GM18508 (cell line): ENCODE results near the gene MYO18B.

ENCODE experiments used
- ATAC-seq: cut with Tn5 transposase; IDR thresholded peaks from one replicate; pipeline ENCODE4 v1.9.1; 2021; ENCODE audit warnings: moderate number of reproducible peaks; ENCODE audit not compliant: insufficient read depth, unreplicated experiment

Gene MYO18B

GRCh38 chr22:25890651-25891050 is 148.7 kb downstream of the MYO18B start:
- ATAC-seq = no peak

DNA sequence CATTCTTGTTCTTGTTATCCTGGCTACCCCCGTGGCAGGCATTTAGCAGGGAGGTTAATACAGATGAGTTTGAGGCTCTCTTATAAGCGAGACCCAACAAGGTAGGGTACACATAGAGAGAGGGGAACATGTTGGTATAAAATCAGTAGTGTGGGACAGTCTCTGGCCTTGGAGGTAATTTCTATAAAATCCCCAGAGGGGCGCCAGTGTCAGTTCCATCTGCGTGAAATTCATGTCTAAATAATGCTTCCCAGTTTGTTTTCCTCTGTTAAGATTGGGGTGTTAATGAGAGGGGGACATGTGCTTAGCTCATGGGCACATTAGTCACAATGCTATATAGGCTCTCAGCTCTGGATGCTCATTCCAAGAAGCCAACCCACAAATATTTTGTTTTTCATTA is 150.7 kb downstream of the MYO18B start:
- ATAC-seq = no peak

DNA sequence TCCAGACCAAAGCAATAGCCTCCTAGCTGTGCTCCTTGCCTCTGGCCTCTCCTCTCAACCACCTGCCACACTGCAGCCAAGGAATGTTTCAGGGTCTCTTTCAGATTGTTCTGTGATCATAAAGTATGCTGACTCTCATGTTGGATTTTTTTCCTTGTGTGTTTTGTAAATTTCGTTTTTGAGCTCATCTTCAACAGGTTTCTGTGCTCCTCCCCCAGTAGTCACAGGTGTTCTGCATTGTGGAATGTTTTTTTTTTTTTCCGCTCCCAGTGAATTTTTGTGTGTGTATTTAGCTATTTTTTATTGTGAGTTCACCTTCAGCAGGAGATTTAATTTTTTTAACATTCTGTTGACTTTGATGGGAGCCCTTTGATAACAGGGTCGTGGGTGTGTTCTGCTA is 153.7 kb downstream of the MYO18B start:
- no peak for ATAC-seq

- no peak for ATAC-seq
Measured at GRCh38 chr22:25896098-25896497, 154.1 kb downstream of the MYO18B start.

GRCh38 chr22:25896592-25896991 is 154.6 kb downstream of the MYO18B start:
- ATAC-seq = no peak

DNA sequence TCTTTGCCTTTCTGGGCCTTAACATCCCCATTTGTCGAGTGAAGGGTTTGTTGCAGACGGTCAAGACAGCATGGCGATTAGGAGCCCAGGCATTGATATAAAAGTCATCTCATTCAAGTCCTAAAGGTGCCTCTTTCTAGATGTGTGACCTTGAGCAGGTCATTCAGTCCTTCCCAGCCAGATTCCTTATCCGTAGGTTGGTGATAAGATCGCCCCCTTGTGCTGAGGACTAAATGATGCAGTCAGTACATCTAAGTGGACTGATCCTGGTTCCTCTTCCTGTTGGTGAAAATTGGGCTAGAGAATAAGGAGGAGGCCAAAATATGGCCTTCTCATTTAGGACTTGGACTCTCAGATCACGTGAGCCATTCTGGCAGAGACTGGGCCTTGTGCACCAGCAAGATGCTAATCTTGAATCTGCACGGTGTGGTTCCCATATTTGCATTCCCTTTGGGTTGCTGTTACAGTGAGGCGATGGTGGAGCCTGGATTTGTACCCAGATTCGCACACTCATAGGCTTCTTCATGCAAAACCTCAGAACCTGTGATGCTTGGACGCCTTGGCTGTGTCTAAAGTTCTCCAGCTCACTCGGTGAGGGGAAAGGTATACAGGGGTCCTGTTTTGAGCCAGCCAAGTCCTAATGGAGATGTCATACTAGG is 156.8 kb downstream of the MYO18B start:
- no peak for ATAC-seq

- ATAC-seq = no peak
Measured at GRCh38 chr22:25899566-25899965, 157.6 kb downstream of the MYO18B start.

DNA sequence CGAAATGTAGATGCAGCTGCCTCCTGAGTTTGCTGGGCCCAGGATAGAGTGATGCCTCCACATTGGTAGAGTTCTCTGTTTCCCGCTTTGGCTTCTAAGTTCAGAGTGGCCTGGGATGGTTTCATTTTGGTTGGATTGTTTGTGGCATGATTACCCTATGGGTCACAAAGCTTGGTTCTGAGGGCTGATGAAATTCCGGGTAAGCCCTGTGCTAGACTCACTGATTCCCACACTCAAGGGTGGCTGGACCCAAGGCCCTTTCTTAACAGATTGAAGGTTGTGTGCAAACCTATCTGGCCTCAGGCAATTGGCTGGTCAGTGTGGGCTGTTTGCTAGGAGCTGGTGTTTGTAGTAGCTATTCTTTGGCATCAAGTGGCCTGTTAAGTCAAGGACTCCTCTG is 158.4 kb downstream of the MYO18B start:
- ATAC-seq = no peak

DNA sequence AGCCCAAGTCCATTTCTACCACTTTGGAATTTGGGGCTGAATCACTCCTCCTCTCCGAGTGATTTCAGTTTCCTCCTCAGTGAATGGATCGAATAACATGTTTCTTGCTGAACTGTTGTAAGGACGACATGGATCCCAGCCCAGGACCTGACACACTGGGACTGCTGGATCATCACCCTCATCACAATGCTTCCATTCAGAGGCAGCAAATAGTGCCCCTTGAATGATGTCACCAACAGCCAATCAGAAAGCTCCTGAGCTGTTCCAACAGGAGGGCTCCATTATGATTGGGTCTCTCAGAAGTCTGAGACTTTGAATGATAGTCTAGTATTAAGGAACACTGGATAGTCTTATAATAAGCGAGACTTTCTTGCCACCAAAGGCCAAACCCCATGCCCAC is 158.9 kb downstream of the MYO18B start:
- ATAC-seq = no peak

DNA sequence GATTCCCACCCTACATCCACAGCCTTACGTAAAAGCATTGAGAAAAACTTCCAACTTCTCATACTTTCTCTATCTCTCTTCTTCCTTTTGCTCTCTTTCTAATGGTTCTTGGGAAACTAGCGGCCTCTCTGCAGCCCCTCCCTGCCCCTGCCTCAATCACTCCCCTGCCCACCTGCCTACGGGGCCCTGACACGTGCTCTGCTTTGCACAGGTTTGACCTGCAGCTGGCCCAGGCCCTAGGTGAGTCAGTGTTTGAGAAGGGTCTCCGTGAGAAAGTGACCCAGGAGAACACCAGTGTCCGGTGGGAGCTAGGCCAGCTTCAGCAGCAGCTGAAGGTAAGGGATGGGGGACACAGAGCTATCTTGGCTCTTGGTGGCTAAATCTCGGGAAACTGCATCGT is 160.4 kb downstream of the MYO18B start:
- no peak for ATAC-seq

DNA sequence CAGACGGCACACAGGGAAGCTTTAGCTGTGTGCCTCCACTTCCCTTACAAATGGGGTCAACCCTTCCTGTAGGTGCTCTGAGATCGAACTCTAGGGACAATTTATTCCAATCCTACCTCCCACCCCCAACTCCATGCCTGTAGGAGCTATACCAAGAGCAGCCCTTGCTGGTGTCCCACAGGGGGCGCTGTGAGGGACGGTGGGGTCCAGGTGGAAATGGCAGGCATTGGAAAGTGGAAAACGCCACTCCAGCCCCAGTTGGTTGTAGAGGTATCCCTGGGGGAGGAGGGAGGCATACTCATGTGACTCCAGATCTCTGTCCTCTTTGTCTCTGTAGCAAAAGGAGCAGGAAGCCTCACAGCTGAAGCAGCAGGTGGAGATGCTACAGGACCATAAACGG is 161.3 kb downstream of the MYO18B start:
- no peak for ATAC-seq

DNA sequence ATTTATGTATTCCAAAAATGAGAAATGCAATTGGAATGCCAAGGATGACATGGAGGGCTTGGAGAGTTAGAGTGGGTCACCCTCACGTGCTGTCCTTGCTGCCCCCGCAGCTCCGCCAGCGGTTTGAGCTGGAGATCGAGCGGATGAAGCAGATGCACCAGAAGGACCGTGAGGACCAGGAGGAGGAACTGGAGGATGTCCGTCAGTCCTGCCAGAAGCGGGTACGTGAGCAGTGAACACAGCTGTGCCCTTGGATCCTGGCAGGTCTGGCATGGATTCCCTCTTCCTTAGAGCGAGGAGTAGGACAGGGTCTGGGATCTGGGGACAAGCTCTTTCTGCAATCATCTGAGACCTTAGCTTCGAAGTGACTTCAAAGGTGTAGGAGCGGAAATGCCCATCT is 166.2 kb downstream of the MYO18B start:
- no peak for ATAC-seq

DNA sequence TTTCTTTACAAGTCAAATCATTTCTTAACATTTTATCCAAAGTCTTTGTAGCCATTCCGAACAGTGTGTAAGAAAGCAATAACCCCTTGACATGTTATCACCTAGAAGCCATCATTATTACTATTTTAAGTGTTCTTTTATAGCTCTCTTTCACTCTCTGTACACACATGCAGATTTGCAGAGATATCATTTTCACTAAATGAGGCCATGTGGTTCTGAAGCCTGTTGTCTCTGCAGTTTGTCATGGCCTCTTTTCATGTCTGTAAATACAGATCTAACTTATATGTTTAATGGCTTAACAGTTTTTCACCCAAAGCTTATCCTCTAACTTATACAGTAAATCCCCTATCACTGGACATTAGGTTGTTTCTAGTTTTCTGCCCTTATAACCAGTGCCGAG is 166.8 kb downstream of the MYO18B start:
- no peak for ATAC-seq

GRCh38 chr22:25909614-25910387 is 167.8 kb downstream of the MYO18B start:
- no peak for ATAC-seq

DNA sequence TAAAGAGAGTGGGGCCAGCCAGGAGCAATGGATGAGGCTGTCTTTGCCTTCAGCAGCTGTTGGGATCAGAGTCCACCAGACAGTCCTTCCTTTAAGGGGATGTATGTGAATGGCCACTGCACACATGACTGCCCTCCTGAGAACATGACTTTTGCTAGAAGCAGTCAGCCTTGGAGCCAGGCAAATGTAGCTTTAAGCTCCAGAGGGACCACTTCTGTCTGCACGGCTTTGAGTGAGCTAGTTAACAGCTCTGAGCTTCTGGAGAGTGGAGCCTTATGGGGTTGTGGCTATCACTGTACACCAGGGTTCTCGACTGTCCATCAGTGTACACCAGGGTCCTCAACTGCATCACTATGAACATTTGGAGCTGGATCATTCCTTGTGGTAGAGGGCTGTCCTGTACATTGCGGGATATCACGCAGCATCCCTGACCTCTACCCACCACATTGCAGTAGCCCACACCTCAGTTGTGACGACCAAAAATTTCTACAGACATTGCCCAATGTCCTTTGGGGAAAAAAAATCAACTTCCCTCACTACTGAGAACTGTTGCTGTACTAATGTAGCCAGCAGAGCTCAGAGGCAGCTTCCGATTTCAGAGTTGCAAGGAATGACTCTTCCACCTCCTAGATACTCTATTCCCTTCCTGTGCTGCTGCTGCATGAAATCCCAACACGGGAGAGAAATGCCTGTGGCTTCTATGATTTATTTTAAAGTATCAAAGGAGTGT is 169.4 kb downstream of the MYO18B start:
- ATAC-seq = no peak

DNA sequence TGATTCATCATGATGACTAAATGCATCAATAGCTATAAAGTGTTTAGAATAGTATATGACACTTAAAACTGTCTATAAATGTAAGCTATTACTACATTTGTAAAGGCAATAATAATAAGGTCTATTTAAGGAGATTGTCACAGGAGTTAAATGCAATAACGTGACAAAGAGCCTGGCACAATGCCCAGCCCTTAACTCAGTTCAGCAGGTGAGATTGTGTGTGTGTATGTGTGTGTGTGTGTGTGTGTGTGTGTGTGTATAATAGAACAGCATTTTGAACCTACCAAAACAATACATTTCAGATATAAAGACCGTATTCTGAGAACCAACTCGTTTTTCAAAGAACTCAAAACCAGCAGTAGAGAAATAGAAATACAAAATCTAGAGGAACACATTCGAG is 177.5 kb downstream of the MYO18B start:
- no peak for ATAC-seq

- ATAC-seq = no peak
Measured at GRCh38 chr22:25922141-25922540, 180.2 kb downstream of the MYO18B start.

DNA sequence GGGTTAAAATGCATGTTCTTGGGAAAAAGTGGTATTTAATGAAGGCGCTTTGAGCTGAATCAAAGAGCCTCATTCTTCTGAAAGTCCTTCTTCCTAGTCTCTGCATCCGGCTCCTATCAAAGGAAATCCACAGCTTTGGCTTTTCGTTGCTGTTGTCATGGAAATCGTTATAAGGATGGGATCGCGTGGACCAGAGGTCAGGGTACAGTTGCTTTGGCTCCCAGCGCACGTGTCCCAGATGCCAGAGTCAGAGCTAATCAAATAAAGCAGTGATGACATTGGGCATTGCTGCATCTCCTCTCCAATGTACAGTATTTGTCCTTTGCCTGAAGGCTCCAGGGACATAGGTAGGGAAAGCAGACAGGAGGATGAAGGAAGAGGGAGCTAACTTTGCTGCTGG is 181.9 kb downstream of the MYO18B start:
- ATAC-seq = no peak

GRCh38 chr22:25928038-25928437 is 186.1 kb downstream of the MYO18B start:
- no peak for ATAC-seq

DNA sequence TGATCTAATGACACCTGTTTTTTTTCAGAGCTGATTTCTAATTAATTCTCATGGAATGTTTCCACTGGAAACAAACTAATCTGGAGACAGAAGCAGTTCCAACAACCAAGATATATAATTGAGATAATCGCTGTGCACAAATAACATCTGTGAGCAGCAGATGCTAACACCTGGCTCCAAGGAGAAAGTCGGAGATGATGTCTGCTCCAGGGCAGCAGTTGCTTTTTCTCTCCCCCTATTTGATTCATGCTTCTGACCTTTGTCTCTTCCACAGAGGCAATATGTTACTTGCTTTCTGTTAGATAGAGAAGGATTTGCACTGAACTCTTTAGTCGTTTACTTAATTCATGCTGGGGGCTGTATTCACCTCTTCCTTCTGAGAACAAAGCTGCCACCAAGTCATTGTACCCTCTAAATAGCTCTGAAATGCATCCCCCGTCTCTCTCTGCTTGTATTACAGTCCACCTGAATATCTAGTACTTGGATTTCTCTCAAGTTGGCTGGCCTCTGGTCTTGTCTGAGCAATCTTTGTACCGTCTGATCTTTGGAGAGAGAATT is 187.4 kb downstream of the MYO18B start:
- no peak for ATAC-seq

DNA sequence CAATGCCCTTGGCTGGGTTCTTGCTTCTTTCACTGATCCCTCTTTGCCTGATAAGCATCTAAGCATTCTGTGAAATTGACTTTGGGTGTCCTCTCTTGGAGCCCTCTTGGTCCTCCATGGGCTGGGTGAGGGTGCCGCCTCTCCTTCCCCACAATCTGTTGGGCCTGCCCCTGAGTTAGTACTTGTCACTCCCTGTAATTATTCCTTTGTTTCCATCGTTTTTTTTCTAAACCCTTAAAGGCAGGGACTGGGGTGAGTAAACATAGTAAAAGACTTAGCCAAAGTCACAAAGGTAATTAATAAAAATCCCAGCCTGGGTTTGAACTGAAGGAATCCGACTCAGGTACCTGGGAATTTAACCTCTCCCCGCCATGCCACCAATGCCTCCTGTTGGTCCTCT is 188.1 kb downstream of the MYO18B start:
- no peak for ATAC-seq
